ENCODE measurements around the gene EDARADD. TPM values are rescaled to one million over a fixed set of nuclear protein-coding genes. Genes with fewer than 3 reads are reported as not detected.

The EDARADD gene
- total RNA-seq, 1 experiment from 2014 or later, result 0.30 TPM

DNA sequence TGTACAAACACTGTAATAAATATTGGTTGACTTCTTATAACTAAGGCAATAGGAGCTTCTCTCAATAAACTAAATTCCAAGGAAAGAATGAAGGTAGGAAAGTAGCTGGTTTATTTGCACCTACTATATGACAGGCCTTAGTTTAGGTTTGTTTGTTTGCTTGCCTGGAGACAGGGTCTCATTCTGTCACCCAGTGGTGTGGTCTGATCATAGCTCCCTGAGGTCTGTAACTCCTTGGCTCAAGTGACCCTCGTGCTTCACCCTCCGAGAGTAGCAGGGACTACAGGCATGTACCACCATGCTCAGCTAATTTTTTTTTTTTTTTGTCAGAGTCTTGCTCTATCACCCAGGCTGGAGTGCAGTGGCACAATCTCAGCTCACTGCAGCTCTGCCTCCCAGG lies 1.9 kb upstream of the EDARADD start:
- BruUV-seq (replicated peaks), result no TSS peak
- CTCF ChIA-PET, result no interaction called here

DNA sequence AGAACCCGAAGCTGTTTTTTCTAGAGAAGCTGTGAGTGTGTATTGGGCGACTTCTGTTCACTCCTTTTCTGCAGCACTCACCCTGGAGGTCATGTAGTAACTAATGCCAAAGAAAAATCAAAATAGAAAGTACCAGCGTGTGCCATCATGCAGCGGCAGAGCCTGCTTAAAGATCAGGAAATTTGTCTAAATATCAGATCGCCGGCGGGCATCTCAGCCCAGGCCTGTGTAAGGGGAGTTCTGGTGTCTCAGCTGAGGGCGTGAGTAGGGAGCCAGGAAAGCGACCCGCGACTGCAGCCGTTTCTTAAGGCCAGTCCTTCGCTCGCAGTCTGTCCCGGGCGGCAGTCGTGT lies 768 bp downstream of the EDARADD start:
- Histone ChIP-seq H4K20me1 (ENCODE audit: insufficient read depth) (no peaks in the 10 kb centered on the region), H3K9ac (ENCODE audit: low read length) (no peak overlapping the region), H3K9me3 (ENCODE audit: control insufficient read depth in 1 of 2, insufficient read depth in 1 of 2, low read depth in 1 of 2, low read length in 2 of 2) (no peaks in the 10 kb centered on the region), H3K36me3 (ENCODE audit: control insufficient read depth in 1 of 2, insufficient read depth in 2 of 2, low read length in 2 of 2) (no peaks in the 10 kb centered on the region), H2AFZ (ENCODE audit: low read depth, low read length, poor library complexity, severe bottlenecking) (no peak overlapping the region), H3K27me3 (ENCODE audit: insufficient read depth, low read length) (no peaks in the 10 kb centered on the region), H3K4me3 (replicated peaks in 1 of 2; ENCODE audit: low read depth in 1 of 2, low read length in 2 of 2) (no peak overlapping the region), H3K79me2 (ENCODE audit: insufficient read depth, low read length) (no peaks in the 10 kb centered on the region), H3K9me2 (ENCODE audit: insufficient read depth) (no peaks in the 10 kb centered on the region), H3K4me1 (ENCODE audit: control insufficient read depth in 1 of 2, insufficient read depth in 2 of 2, low read length in 2 of 2) (no peaks in the 10 kb centered on the region; a peak in 1 of 4 replicates), H3K27ac (ENCODE audit: low read depth, low read length) (no peak overlapping the region), H3K4me2 (ENCODE audit: low read length) (no peak overlapping the region)
- POLR2A ChIA-PET, result no interaction called here
- DNase-seq (ENCODE audit: low read depth, low spot score) (no peak), ATAC-seq (no peak)
- RAD21 ChIA-PET (ENCODE audit: low non-redundant PET in 1 of 2, low total read pairs in 2 of 2, uncharacterized antibody in 2 of 2, unreplicated experiment in 2 of 2), result no interaction called here
- no TSS peak for BruUV-seq (replicated peaks)
- CTCF ChIA-PET, result interaction anchor here (1.0 kb wide), 1 partner anchor 13 kb away, joined by 4 read pairs; no protein-coding TSS in a partner anchor
- intact Hi-C loops (cut with micrococcal nuclease), result no loop called here
- TF ChIP-seq POLR2A (IDR thresholded peaks at IDR 0.05; ENCODE audit: borderline replicate concordance, extremely low read depth, insufficient read depth, insufficient read length) (no peak), SRF (IDR thresholded peaks at IDR 0.05; ENCODE audit: low read depth) (no peak), JUND (IDR thresholded peaks at IDR 0.05) (no peak), ATF3 (IDR thresholded peaks at IDR 0.05) (no peak)

More for the DNA sequence above, 1.9 kb upstream of the EDARADD start:
- Histone ChIP-seq H3K9me2 (ENCODE audit: insufficient read depth) (no peaks in the 10 kb centered on the region), H3K9ac (ENCODE audit: low read length) (no peak overlapping the region), H3K9me3 (ENCODE audit: control insufficient read depth in 1 of 2, insufficient read depth in 1 of 2, low read depth in 1 of 2, low read length in 2 of 2) (no peaks in the 10 kb centered on the region), H2AFZ (ENCODE audit: low read depth, low read length, poor library complexity, severe bottlenecking) (no peak overlapping the region), H3K27ac (ENCODE audit: low read depth, low read length) (no peak overlapping the region), H3K4me3 (replicated peaks in 1 of 2; ENCODE audit: low read depth in 1 of 2, low read length in 2 of 2) (no peak overlapping the region), H3K4me1 (ENCODE audit: control insufficient read depth in 1 of 2, insufficient read depth in 2 of 2, low read length in 2 of 2) (no peaks in the 10 kb centered on the region), H4K20me1 (ENCODE audit: insufficient read depth) (no peaks in the 10 kb centered on the region), H3K36me3 (ENCODE audit: control insufficient read depth in 1 of 2, insufficient read depth in 2 of 2, low read length in 2 of 2) (no peaks in the 10 kb centered on the region), H3K27me3 (ENCODE audit: insufficient read depth, low read length) (no peaks in the 10 kb centered on the region), H3K4me2 (ENCODE audit: low read length) (no peak overlapping the region), H3K79me2 (ENCODE audit: insufficient read depth, low read length) (no peaks in the 10 kb centered on the region)
- RAD21 ChIA-PET (ENCODE audit: low non-redundant PET in 1 of 2, low total read pairs in 2 of 2, uncharacterized antibody in 2 of 2, unreplicated experiment in 2 of 2), result interaction anchor here in 1 of 2 experiments (0.5 kb wide), 1 partner anchor 72 kb away, joined by 3 read pairs; no protein-coding TSS in a partner anchor
- ATAC-seq, result no peak
- TF ChIP-seq EGR1 (IDR thresholded peaks at IDR 0.05; ENCODE audit: low read depth) (no peak), YY1 (IDR thresholded peaks at IDR 0.05; ENCODE audit: extremely low read depth, insufficient replicate concordance, low read depth, low read length) (no peak)
- no peak for DNase-seq (ENCODE audit: low read depth, low spot score)
- POLR2A ChIA-PET, result no interaction called here
- intact Hi-C loops (cut with micrococcal nuclease), result no loop called here

Data from HCT116 (cell line).